G401.6 (cell line): ENCODE data around the gene TOR4A.

Experiments
- FAIRE-seq: peaks from 2 replicates; lab custom pipeline; 2012; peaks lifted over from hg19 to GRCh38; lab: Jason Lieb, UNC

The TOR4A gene

GRCh38 chr9:137277329-137278041, at the start of gene TOR4A:
Gene TOR4A, plus strand, starts transcription at chr9:137277726. Its CDS starts 964 bp downstream, at chr9:137278690.
- no peak for FAIRE-seq

- FAIRE-seq: no peak
Measured at GRCh38 chr9:137227853-137228505, 49.5 kb upstream of the TOR4A start.

- FAIRE-seq: no peak
Measured at GRCh38 chr9:137228506-137228967, 49.0 kb upstream of the TOR4A start.

GRCh38 chr9:137228968-137229896, 48.3 kb upstream of the TOR4A start:
- no peak for FAIRE-seq

GRCh38 chr9:137229903-137230704, 47.4 kb upstream of the TOR4A start:
- no peak for FAIRE-seq

GRCh38 chr9:137230705-137231371, 46.7 kb upstream of the TOR4A start, which contains the start of gene SLC34A3:
Gene SLC34A3, plus strand, starts transcription at chr9:137230901. Its CDS starts 802 bp downstream, at chr9:137231703.
- no peak for FAIRE-seq

- no peak for FAIRE-seq
Measured at GRCh38 chr9:137231372-137232039, 46.0 kb upstream of the TOR4A start.

- no peak for FAIRE-seq
Measured at GRCh38 chr9:137232101-137232500, 45.4 kb upstream of the TOR4A start.

- no peak for FAIRE-seq
Measured at GRCh38 chr9:137232510-137232909, 45.0 kb upstream of the TOR4A start.

GRCh38 chr9:137233143-137233980, 44.2 kb upstream of the TOR4A start:
- no peak for FAIRE-seq

GRCh38 chr9:137234055-137234697, 43.4 kb upstream of the TOR4A start:
- FAIRE-seq: no peak

GRCh38 chr9:137234758-137235423, 42.6 kb upstream of the TOR4A start:
- no peak for FAIRE-seq

GRCh38 chr9:137235424-137236237, 41.9 kb upstream of the TOR4A start:
- FAIRE-seq: no peak

GRCh38 chr9:137236238-137236935, 41.1 kb upstream of the TOR4A start:
- no peak for FAIRE-seq

GRCh38 chr9:137236936-137237421, 40.5 kb upstream of the TOR4A start:
- no peak for FAIRE-seq

GRCh38 chr9:137237759-137238726, 39.5 kb upstream of the TOR4A start:
- FAIRE-seq: no peak
